WTC11 (cell line): ENCODE results near the gene PSME2. TPM values are rescaled to one million over a fixed set of nuclear protein-coding genes. Genes with fewer than 3 reads are reported as not detected.
A peak's percentile ranks its signal among the peaks of the same experiment; 100 is the strongest.

Experiments
- ATAC-seq: fragments of 200-7000 bp; cut with Tn5 transposase; 2 replicates; pipeline ENCODE4 v1.10.0; 2021; ENCODE audit warnings: mild to moderate bottlenecking, moderate library complexity
- CTCF ChIA-PET: fragments of 300-600 bp; sonication (Branson Sonifier 250); formaldehyde crosslinking; loops from one replicate; lab custom pipeline; 2021; ENCODE audit warnings: antibody characterized with exemption; lab: Charles Lee
- POLR2A ChIA-PET: fragments of 350-600 bp; sonication (Branson Sonifier 250); formaldehyde crosslinking; loops from one replicate; lab custom pipeline; 2021; ENCODE audit warnings: antibody characterized with exemption; lab: Charles Lee
- DNase-seq: peaks from one replicate; pipeline ENCODE4 v3.0.0; 2021; ENCODE audit warnings: low spot score
- H3K27ac Mint-ChIP-seq: 2 replicates; pipeline ENCODE4 v1.8.0; 2021; ENCODE audit warnings: mixed read lengths
- H3K27me3 Mint-ChIP-seq: 2 replicates; pipeline ENCODE4 v1.8.0; 2021; ENCODE audit warnings: low read depth, mild to moderate bottlenecking, moderate library complexity, mixed read lengths
- H3K36me3 Mint-ChIP-seq: 2 replicates; pipeline ENCODE4 v1.8.0; 2021; ENCODE audit warnings: mixed read lengths
- H3K4me1 Mint-ChIP-seq: 2 replicates; pipeline ENCODE4 v1.8.0; 2022; ENCODE audit warnings: mixed read lengths
- H3K4me3 Mint-ChIP-seq: 2 replicates; pipeline ENCODE4 v1.8.0; 2021; ENCODE audit warnings: mild to moderate bottlenecking, moderate library complexity, mixed read lengths
- H3K9me3 Mint-ChIP-seq: 2 replicates; pipeline ENCODE4 v1.8.0; 2021; ENCODE audit warnings: mixed read lengths
- AFF4 ChIP-seq: sonication (generic); formaldehyde crosslinking; IDR thresholded peaks from 2 replicates; pipeline ENCODE4 v1.8.1; 2023; ENCODE audit warnings: mild to moderate bottlenecking, missing genetic modification reagents, borderline replicate concordance
- ATF2 ChIP-seq: sonication (generic); formaldehyde crosslinking; IDR thresholded peaks from 2 replicates; pipeline ENCODE4 v1.8.1; 2022; ENCODE audit warnings: low read depth, missing genetic modification reagents, borderline replicate concordance
- CDX4 ChIP-seq: fragments of 250-450 bp; sonication (Bioruptor Pico); IDR thresholded peaks from 2 replicates; pipeline ENCODE4 v1.9.0; 2021; ENCODE audit warnings: moderate library complexity, mild to moderate bottlenecking, inconsistent platforms, borderline replicate concordance
- E2F5 ChIP-seq: sonication (generic); formaldehyde crosslinking; IDR thresholded peaks from 2 replicates; pipeline ENCODE4 v1.8.1; 2022; ENCODE audit warnings: mild to moderate bottlenecking, moderate library complexity, missing genetic modification reagents
- ETV6 ChIP-seq: sonication (generic); formaldehyde crosslinking; IDR thresholded peaks from 2 replicates; pipeline ENCODE4 v1.8.1; 2022; ENCODE audit warnings: mild to moderate bottlenecking, missing genetic modification reagents
- GRHL2 ChIP-seq: fragments of 250-450 bp; sonication (Bioruptor Pico); IDR thresholded peaks from 2 replicates; pipeline ENCODE4 v1.8.0; 2022; ENCODE audit warnings: mild to moderate bottlenecking, moderate library complexity; ENCODE audit not compliant: insufficient replicate concordance, severe bottlenecking
- HMGXB4 ChIP-seq: sonication (generic); formaldehyde crosslinking; IDR thresholded peaks from 2 replicates; pipeline ENCODE4 v1.8.1; 2023; ENCODE audit warnings: mild to moderate bottlenecking, moderate library complexity, missing genetic modification reagents
- IRF1 ChIP-seq: sonication (generic); formaldehyde crosslinking; IDR thresholded peaks from 2 replicates; pipeline ENCODE4 v1.8.0; 2023; ENCODE audit warnings: missing genetic modification reagents
- MYBL2 ChIP-seq: sonication (generic); formaldehyde crosslinking; IDR thresholded peaks from 2 replicates; pipeline ENCODE4 v1.8.1; 2023; ENCODE audit warnings: mild to moderate bottlenecking, moderate library complexity, missing genetic modification reagents
- OVOL2 ChIP-seq: fragments of 250-450 bp; sonication (Bioruptor Pico); IDR thresholded peaks from 2 replicates; pipeline ENCODE4 v1.9.0; 2021; ENCODE audit warnings: mild to moderate bottlenecking, borderline replicate concordance
- PRDM15 ChIP-seq: sonication (generic); formaldehyde crosslinking; IDR thresholded peaks from 2 replicates; pipeline ENCODE4 v1.8.0; 2022; ENCODE audit warnings: missing genetic modification reagents
- PREB ChIP-seq: sonication (generic); formaldehyde crosslinking; IDR thresholded peaks from 2 replicates; pipeline ENCODE4 v1.8.1; 2022; ENCODE audit warnings: mild to moderate bottlenecking, missing genetic modification reagents, moderate library complexity, borderline replicate concordance
- STAT6 ChIP-seq: sonication (generic); formaldehyde crosslinking; conservative IDR thresholded peaks from 2 replicates; pipeline ENCODE4 v1.8.1; 2023; ENCODE audit warnings: mild to moderate bottlenecking, low read depth, missing genetic modification reagents, moderate library complexity
- TP53 ChIP-seq: sonication (generic); formaldehyde crosslinking; IDR thresholded peaks from 2 replicates; pipeline ENCODE4 v1.8.1; 2023; ENCODE audit warnings: mild to moderate bottlenecking, missing genetic modification reagents
- ZNF232 ChIP-seq: sonication (generic); formaldehyde crosslinking; IDR thresholded peaks from 2 replicates; pipeline ENCODE4 v1.8.0; 2022; ENCODE audit warnings: mild to moderate bottlenecking, missing genetic modification reagents
- ZNF416 ChIP-seq: fragments of 250-450 bp; sonication (Bioruptor Pico); IDR thresholded peaks from 2 replicates; pipeline ENCODE4 v1.9.0; 2021; ENCODE audit warnings: mild to moderate bottlenecking, inconsistent platforms
- ZNF423 ChIP-seq: fragments of 250-450 bp; sonication (Bioruptor Pico); IDR thresholded peaks from 2 replicates; pipeline ENCODE4 v2.1.2; 2022; ENCODE audit warnings: mild to moderate bottlenecking, moderate library complexity
- total RNA-seq: library from RNA; stranded (reverse); gene quantifications from 3 replicates; pipeline ENCODE4 v1.2.3, GENCODE V29; 2021

Gene PSME2
- total RNA-seq, 1 experiment from 2014 or later, result 103 TPM

GRCh38 chr14:24135834-24136683 is 10.4 kb downstream of the PSME2 start, which contains the start of gene PSME1:
PSME1 (plus strand) TSS chr14:24136194; CDS start chr14:24136263, 69 bp downstream.
- Mint-ChIP-seq H3K27ac (peak within 1 kb of the TSS; percentile 88), H3K4me3 (peak within 1 kb of the TSS; percentile 86), H3K36me3 (peaks cover 26% of the 10 kb centered on the region), H3K9me3 (no peaks in the 10 kb centered on the region), H3K4me1 (peaks cover 33% of the 10 kb centered on the region), H3K27me3 (no peaks in the 10 kb centered on the region; the same call in 1 of the 2 replicates)
- ATAC-seq, result peak; percentile 92
- peak; percentile 93 for DNase-seq
- CTCF ChIA-PET, result interaction anchor here (0.8 to 4.3 kb wide), 15 partner anchors 9 to 296 kb away, joined by 3 to 31 read pairs (median 5); partner anchors contain the start of genes DCAF11, IRF9, NRL and PCK2
- POLR2A ChIA-PET, result interaction anchor here (0.5 to 1.8 kb wide), 14 partner anchors 9 to 163 kb away, joined by 3 to 15 read pairs (median 3); partner anchors contain the start of genes DCAF11, DHRS1, NOP9 and NRL
- TF ChIP-seq HMGXB4 (CRISPR knock-in tag) (0 out of 2 replicates have a peak, but pooled peaks have one; percentile 32), ZNF416 (CRISPR knock-in tag) (no peak), ATF2 (CRISPR knock-in tag) (no peak), PREB (CRISPR knock-in tag) (0 out of 2 replicates have a peak, but pooled peaks have one; percentile 6), GRHL2 (CRISPR knock-in tag) (no peak), TP53 (peak; percentile 9; the same call in 1 of the 2 replicates), AFF4 (CRISPR knock-in tag) (no peak), OVOL2 (CRISPR knock-in tag) (no peak), E2F5 (CRISPR knock-in tag) (0 out of 2 replicates have a peak, but pooled peaks have one; percentile 17), ZNF423 (CRISPR knock-in tag) (no peak), ETV6 (CRISPR knock-in tag) (no peak), CDX4 (no peak), IRF1 (CRISPR knock-in tag) (peak; percentile 65; the same call in 1 of the 2 replicates), STAT6 (CRISPR knock-in tag) (no peak), ZNF232 (CRISPR knock-in tag) (no peak), MYBL2 (CRISPR knock-in tag) (no peak), PRDM15 (CRISPR knock-in tag) (peak; percentile 60)
